Endothelial cell of umbilical vein (primary cell): ENCODE results near the gene NOL8.

Experiments used
- CTCF ChIP-seq, 2 donors: IDR thresholded peaks; 1 replicate in 1 of 2; 2 replicates in 1 of 2; pipeline ENCODE4 v1.5.1; 2011; ENCODE audit warnings: low read length in 2 of 2, mild to moderate bottlenecking in 2 of 2, moderate library complexity in 2 of 2, control low read depth in 1 of 2, inconsistent platforms in 1 of 2, low read depth in 1 of 2; ENCODE audit not compliant: insufficient read depth in 1 of 2; ENCODE audit errors: extremely low read depth in 1 of 2
- EZH2 ChIP-seq: IDR thresholded peaks from 2 replicates; pipeline ENCODE4 v1.6.1; 2012; ENCODE audit warnings: borderline replicate concordance, low read depth, mild to moderate bottlenecking, moderate library complexity, low read length, inconsistent platforms; ENCODE audit not compliant: severe bottlenecking
- GATA2 ChIP-seq: IDR thresholded peaks from 2 replicates; pipeline ENCODE4 v1.7.0; 2011; ENCODE audit warnings: low read depth, mild to moderate bottlenecking, moderate library complexity, mixed read lengths, low read length; ENCODE audit not compliant: insufficient read length, insufficient read depth
- MAX ChIP-seq: IDR thresholded peaks from 2 replicates; pipeline ENCODE4 v1.6.1; 2011; ENCODE audit not compliant: insufficient read depth, insufficient read length
- POLR2A ChIP-seq: IDR thresholded peaks from 2 replicates; pipeline ENCODE4 v1.6.1; 2012; ENCODE audit warnings: low read depth, mild to moderate bottlenecking, control low read depth, low read length
- POLR2AphosphoS5 ChIP-seq: IDR thresholded peaks from 2 replicates; pipeline ENCODE4 v1.6.1; 2012; ENCODE audit warnings: low read depth, mild to moderate bottlenecking, control low read depth, low read length, moderate library complexity; ENCODE audit not compliant: insufficient read depth

- TF ChIP-seq CTCF (IDR thresholded peaks at IDR 0.05; ENCODE audit: extremely low read depth in 1 of 2, insufficient read depth in 1 of 2, low read depth in 1 of 2, low read length in 2 of 2) = no peak
- TF ChIP-seq MAX = no peak
- no peak for TF ChIP-seq POLR2A
- no peak for TF ChIP-seq POLR2AphosphoS5
- TF ChIP-seq EZH2 = no peak
- no peak for TF ChIP-seq GATA2
Measured at GRCh38 chr9:92313624-92314012, 11.5 kb downstream of the NOL8 start.
